HG03135 (cell line): Measurements from ENCODE around the gene CRYL1.
A peak's percentile ranks its signal among the peaks of the same experiment; 100 is the strongest.

Experiments used
- ATAC-seq: cut with Tn5 transposase; IDR thresholded peaks from one replicate; pipeline ENCODE4 v1.9.1; 2021; ENCODE audit warnings: mild to moderate bottlenecking, moderate library complexity; ENCODE audit not compliant: unreplicated experiment

Gene CRYL1

DNA sequence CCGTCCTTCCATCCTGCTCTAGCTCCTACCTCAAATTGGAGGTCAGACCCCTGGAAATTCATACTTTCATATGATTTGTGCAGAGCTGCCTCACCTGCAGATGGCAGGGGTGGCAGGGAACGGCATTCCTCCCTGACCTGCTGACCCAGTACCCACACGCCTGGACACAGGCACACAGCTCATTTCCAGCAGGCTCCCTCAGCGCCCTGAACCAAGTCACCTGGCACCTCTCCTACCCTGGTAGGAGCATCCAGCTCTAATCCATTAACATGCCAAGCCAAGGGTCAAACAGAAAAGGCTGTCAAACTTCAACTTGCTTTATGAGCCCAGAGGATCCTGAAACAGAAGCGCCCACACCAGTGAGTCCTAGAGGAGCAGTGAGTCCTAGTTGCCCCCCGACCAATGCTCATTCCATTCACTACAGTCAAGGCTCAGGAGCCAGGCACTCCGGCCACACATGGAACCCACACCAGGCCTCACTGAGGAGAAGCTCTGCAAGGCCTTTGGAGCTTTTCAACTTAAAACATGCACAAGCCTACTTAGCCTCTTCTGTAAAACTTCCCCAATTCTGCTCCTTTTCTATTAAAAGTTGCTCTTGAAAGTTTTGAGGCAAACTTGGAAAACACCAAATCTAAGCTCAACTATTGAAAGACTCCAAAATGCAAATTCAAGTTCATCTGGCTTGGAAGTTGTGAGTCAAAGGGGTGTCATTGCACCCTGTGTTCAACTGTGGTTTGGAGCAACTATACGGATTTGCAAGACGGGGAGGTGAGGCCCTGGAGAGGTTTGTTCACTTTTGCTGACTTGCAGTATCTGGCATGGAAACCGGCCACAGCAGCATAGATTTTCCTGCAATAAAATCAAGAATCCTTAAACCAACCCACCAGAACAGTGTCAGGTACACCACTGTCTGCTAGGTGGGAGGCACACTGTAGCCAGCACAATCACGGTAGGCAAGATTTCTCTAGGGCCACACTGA is 96.7 kb downstream of the CRYL1 start:
- ATAC-seq = no peak

GRCh38 chr13:20426766-20427448 is 98.8 kb downstream of the CRYL1 start:
- ATAC-seq = no peak

- ATAC-seq = peak; percentile 68
These were observed 99.8 kb downstream of the CRYL1 start for GRCh38 chr13:20425819-20426219.

DNA sequence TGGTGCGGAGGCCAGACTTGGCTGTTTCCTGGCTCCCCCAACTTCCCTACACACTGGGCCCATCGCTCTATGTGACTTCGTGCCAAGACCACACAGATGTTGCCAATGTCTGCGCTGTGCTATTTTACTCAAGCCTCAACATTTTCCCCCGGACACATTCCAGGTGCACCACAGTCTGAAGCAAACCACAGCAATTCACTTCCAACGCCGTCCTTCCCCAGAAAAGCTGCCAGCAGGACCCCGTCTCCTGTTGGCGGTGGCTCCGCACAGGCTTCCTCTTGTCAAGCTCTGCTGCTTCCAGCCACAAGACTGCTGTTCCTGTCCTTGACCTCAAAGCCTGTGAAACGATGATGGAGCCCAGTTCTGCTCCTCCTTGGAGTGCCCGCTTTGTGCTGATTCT is 100.7 kb downstream of the CRYL1 start:
- ATAC-seq = no peak

- ATAC-seq = no peak
These were observed 101.2 kb downstream of the CRYL1 start for GRCh38 chr13:20424559-20424852.

- ATAC-seq = no peak
These were observed 103.3 kb downstream of the CRYL1 start for GRCh38 chr13:20422362-20422761.

DNA sequence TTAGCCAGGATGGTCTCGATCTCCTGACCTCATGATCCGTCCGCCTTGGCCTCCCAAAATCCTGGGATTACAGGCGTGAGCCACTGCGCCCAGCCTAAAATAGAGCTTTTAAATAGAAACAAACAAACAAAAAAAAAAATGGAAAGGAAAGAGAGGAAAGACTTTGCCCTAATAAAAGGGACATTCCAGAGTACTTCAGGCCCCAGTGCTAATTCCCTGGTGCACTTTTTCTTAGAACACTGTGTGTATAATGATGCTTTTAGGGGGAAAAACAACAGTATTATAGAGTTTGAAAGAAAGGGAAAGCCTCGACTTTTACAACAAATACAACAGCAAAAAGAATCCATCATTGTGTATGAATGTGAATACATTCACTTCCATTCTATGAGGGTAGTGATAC is 104.7 kb downstream of the CRYL1 start:
- no peak for ATAC-seq

- no peak for ATAC-seq
These were observed 106.7 kb downstream of the CRYL1 start for GRCh38 chr13:20418953-20419352.

DNA sequence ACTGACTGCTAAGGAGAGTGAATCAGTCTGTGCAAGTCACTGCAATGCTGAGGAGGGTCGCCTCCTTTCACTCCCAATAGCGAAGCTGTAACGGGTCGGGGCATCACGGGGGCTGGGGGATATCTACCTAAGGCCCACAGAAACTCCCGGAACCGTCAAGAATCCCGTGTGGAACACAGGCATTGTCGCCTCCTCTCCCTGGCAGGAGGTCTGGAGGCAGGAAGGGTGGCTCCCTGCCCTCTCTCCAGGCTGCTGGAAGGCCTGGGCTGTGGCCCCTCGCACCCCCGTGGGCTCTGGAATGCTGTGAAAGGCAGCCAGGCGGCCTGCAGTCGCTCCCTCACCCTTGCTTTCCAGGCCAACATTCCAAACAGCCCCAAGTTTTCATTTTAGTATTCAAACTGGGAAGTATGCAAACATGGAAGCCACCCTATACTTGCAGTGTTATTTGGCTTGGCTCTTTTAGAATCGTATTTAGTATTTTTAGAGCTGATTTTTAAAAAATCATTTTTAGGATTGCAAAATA is 109.4 kb downstream of the CRYL1 start:
- ATAC-seq = no peak

- no peak for ATAC-seq
These were observed 110.0 kb downstream of the CRYL1 start for GRCh38 chr13:20415694-20416107.

GRCh38 chr13:20415306-20415679 is 110.4 kb downstream of the CRYL1 start:
- ATAC-seq = no peak

DNA sequence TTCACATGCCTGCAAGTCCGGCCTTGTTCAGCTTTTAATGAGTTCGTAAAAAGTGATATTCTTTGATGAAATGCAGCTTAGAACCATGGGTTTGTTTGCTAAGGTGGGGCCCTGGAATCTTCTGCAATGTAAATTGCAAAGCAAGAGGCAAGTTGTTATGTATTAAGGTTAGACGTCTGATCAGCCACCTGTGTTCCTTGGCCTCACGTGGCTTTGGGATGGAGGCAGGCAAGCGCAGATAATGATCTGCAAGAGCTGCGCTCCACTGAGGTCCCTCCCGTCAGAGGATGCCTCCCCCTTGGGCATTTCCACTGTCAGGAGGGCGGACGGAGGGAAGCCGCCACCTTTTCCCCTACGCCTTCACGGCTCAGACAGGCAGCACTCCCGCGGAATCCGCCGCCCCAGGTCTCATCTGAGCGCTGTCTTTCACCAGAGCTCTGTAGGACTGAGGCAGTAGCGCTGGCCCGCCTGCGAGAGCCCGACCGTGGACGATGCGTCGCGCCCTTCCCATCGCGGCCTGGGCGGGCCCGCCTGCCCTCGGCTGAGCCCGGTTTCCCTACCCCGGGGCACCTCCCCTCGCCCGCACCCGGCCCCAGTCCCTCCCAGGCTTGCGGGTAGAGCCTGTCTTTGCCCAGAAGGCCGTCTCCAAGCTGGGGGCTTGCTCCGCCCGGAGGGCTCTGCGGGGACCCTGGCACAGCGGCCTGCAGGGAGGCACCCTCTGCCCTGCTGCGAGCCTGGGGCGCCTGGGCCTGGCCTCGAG is 110.9 kb downstream of the CRYL1 start:
- no peak for ATAC-seq

- ATAC-seq = no peak
These were observed 112.8 kb downstream of the CRYL1 start for GRCh38 chr13:20412691-20413355.

DNA sequence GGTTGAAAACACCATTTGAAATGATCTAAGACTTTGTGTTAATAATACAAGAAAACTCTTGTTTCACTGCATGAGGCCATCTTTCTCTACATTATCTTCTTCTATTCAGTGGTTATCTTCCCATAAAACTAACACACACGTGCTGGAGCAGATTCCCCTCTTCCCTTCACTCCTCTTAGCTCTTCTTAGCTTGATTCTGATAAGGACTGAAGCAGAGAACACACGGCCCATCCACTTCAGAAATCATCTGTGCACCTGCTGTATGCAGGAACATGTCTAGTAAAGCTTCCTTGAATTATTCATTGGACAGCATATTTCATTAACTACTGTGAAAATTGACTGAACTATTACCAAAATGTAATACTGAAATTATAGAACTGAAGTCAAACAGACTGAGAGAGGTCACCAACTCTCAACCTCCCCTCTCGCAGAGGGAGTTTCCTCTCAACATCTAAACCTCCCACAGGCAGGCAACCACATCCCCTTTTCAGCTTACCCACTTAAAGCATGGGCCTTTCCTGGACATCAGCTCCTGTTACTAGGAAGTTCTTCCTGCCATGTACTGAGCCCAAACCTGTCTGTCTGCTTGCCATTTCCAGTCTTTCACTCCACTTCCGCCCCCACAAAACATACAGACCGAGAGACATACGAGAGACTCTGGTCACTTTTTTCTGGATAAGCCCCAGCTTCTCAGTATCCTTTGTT is 113.9 kb downstream of the CRYL1 start:
- peak; percentile 91 for ATAC-seq

GRCh38 chr13:20410726-20411125 is 114.9 kb downstream of the CRYL1 start:
- ATAC-seq = no peak

DNA sequence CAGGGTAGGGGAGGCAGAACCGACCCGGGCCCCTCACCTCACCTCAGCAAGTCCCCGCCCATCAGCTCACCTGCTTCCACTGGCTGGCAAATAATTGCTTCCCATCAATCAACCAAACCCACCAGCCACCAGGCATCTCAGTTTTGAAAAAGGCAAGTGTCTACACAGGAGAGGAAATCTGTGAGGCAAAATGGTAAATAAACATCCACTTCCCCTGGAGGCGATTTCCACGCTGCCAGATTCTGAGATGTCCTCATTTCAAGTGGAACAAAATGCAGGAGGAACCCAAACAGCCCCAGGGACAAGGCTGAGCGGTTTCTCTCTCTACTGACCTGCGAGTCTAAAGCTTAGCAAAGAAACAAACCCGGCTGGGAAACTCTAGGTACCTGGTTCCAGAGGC is 117.5 kb downstream of the CRYL1 start:
- no peak for ATAC-seq

DNA sequence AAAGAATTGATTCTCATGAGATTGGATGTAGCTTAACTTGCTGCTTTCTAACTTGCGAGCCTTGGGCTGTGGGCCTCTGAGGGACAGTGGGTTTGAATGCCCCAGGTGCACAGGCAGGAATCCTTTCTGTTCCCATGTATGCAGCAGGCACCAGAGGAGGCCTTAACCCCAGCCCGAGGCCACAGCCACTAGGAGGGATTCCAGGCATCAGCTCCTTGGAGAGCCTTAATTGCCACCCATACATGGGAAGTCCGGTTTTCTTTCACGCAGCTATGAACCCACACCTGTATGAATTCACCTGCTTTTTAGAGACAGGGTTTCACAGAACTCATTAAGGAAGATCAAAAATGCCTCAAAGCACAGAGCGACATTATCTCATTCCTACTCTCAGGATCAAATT is 117.9 kb downstream of the CRYL1 start:
- ATAC-seq = no peak

GRCh38 chr13:20405691-20406090 is 120.0 kb downstream of the CRYL1 start:
- no peak for ATAC-seq

DNA sequence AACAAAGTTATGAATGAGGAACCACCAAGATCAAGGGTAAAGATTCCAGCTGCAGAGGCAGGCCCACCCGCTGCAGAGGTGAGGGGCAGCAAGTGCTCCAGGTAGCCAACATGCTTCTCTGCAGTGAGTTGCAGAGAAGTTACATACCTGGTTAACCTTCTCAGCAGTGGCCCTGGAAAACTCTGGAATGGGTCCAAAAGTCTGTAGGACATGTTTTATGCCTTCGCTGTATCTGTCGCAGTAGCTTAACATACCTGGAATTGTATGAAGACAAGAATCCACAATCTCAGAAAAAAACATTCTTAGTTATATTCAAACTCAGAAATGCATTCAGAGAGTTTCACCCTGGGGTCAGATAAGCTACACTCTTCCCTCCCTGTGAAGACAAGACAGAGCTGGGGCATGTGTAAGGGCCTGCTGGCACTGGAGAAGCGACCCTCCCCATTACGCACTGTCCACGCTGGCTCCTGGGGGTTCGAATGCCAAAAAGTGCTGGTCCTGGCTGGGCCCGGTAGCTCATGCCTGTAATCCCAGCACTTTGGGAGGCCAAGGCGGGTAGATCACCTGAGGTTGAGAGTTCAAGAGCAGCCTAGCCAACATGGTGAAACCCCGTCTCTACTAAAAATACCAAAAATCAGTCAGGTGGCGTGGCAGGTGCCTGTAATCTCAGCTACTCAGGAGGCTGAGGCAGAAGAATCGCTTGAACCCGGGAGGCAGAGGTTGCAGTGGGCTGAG is 121.0 kb downstream of the CRYL1 start:
- no peak for ATAC-seq

DNA sequence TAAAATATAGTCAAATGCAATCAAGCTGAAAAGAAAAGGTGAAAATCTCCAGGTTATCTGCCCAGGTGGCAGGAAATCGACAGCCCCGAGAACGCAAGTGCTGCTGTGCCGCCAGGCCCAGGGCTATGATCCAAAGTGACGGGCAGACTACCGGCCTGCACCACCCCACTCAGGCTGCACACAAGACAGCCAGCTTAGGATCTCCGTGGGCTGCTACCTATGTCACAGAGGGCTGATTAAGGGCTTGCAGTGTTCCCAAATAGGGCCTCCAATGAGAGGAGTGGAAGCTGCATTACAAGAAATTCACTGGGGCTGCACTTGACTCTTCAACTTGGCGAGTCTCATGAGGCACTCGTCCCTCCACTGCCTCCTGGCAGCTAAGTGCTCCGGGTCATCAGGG is 121.8 kb downstream of the CRYL1 start:
- ATAC-seq = no peak
